Right lobe of liver (tissue), 4 donors: ENCODE data around the gene COLEC12.

ENCODE experiments used
- POLR2A ChIP-seq: fragments of 450-650 bp; IDR thresholded peaks from one replicate; pipeline ENCODE4 v1.6.1; 2017; ENCODE audit warnings: antibody characterized with exemption, mild to moderate bottlenecking
- TF ChIP-seq, protein P1 (sequence below), 4 donors: fragments of 200-600 bp in 3 of 4; fragments of 450-650 bp in 1 of 4; IDR thresholded peaks; one replicate each; pipeline versions ENCODE4 v1.5.1 to v1.8.0; 2016 to 2022; ENCODE audit warnings: antibody characterized with exemption in 4 of 4, mild to moderate bottlenecking in 2 of 4
- donor health status: DM: no; HTN: no; CAD: no.
- donor health status: DM: no; HTN: no; CAD: no.
- donor health status: DM: no; HTN: yes; CAD: no.

DNA sequence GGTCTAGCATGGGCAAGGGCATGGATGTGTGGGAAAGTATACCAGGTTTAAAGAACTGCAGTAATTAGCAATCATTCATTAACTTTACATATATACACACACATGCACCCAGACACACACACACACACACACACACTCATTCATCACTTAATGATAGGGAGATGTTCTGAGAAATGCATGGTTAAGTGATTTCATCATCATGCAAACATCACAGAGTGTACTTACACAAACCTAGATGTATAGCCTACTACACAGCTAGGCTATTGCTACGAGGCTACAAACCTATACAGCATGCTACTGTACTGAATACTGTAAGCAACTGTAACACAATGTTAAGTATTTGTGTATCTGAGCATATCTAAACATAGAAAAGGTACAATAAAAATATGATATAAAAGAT, 83.6 kb downstream of the COLEC12 start:
- TF ChIP-seq, protein P1, sequence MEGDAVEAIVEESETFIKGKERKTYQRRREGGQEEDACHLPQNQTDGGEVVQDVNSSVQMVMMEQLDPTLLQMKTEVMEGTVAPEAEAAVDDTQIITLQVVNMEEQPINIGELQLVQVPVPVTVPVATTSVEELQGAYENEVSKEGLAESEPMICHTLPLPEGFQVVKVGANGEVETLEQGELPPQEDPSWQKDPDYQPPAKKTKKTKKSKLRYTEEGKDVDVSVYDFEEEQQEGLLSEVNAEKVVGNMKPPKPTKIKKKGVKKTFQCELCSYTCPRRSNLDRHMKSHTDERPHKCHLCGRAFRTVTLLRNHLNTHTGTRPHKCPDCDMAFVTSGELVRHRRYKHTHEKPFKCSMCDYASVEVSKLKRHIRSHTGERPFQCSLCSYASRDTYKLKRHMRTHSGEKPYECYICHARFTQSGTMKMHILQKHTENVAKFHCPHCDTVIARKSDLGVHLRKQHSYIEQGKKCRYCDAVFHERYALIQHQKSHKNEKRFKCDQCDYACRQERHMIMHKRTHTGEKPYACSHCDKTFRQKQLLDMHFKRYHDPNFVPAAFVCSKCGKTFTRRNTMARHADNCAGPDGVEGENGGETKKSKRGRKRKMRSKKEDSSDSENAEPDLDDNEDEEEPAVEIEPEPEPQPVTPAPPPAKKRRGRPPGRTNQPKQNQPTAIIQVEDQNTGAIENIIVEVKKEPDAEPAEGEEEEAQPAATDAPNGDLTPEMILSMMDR (IDR thresholded peaks at IDR 0.05) = no peak
- no peak for TF ChIP-seq POLR2A
